Islet of Langerhans (tissue), 1 donor: ENCODE results near the gene EFCAB13.

Experiments used
- FAIRE-seq: peaks from one replicate; lab custom pipeline; 2011; peaks lifted over from hg19 to GRCh38; lab: Jason Lieb, UNC

Gene EFCAB13, protein sequence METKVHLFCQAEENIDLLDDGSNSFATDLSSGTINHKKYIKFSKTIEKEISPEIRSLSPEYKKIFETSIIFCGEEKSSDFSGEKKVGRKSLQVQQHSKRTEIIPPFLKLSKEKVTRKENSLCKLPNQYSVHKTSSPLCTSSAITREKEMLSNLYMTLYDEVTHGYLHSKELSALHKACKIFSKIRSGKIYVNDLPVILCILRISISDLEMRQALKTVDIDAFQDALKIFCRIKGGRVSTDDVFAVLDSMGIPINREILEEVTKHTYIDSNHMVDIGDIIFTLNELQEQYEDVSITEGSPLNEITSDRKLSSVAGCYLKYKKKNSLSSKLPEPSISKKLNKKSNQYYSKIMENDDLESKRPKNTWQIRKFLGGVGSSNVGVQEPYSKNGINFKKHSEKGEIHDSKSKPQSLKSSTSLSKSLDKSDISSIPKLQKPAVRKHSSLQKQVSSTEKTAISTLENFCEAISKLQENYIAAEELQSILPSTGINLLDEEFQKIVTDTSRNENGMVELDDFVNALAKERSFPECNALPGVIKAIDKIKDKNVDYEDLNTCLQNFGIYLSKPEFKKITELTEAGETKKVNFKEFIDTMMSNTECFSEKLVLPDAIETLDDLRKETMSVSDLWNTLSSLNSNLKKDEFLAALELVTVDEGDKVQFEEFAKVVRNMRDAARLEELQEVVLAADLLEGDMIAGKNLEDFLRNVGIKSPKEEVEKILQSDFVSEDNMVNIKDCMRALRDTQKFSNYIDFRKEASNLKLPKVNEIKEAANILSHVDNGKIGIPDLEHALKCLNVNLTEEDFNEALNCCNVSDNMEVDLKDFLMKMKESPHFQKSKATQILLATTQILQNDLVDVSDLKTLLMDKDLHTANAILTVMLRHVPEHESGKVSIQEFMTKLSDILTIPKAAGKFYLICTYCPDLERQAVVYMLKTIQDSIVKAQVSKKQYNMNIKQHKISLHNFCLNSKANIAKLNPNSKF

DNA sequence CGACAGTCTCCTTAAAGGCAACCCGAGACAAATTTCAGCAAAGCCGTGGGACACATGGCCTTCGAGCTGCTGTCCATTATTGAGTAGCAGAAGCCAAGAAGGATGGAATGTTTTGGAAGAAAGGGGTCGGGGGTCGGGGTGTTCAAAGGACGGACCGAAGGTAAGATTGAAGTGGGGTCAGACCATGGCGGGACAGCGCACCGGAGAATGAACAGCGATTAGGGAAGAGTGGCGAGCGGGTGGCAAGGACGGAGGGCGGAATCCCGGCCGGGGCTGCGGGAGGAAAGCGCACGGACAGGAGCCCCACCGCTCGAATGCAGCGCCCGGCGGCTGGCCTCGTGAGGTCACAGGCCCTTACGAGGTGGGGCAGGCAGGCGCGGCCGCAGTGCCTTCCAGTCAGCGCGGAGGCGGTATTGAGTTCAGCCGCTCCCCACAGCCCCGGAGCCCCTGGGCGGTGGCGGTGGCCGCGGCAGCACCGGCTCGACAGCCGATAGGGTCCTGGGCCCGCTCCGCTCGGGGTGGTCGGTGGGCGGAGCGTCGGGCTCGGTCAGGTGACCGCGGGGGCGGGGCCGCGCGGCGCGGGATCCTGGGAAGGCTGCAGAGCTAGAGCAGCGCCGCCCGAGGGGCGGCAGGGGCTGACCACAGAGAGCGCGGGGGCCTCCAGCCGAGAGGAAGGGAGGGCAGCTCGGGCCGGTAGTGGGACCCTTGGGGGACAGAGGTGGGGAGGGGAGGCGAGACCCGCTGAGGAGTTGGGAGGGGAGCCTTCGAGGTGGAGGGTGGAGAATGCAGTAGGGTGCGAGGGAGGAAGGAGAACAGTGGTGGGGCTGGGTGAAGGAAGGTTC lies at the start of gene EFCAB13:
EFCAB13 (plus strand) TSS at position 574 of the 842 bp plus-strand sequence. CDS start 4,399 bp downstream, outside the sequence.
- no peak for FAIRE-seq

DNA sequence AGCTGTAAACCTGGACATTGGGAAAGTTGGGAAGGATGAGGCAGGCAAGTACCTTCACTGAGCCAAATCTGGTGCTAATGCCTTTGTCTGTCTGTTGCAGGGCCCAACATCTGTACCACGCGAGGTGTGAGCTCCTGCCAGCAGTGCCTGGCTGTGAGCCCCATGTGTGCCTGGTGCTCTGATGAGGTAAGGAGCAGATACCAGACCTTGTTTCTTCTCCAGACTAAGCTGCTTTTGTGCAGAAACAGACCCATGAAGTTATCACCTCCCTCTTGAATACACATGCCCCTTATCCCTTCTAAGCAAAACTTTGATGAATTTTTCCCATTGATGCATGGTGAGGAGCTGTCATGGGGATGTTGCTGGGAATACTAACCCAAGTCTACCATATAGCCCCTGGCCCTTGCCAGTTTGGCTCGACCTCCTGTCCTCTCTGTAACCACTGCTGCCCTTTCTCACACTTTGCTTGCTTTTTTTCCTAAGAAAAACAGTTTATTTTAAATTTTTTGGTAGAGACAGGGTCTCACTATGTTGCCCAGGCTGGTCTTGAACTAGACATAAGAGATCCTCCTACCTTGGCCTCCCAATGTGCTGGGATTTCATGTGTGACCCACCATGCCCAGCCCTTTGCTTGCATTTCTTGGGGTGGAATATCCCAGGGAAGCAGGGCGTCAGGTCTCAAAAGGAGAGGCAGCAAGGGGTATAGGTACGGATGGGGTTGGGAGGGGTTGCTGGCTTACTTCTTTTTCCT lies 49.3 kb upstream of the EFCAB13 start:
- FAIRE-seq, result no peak

DNA sequence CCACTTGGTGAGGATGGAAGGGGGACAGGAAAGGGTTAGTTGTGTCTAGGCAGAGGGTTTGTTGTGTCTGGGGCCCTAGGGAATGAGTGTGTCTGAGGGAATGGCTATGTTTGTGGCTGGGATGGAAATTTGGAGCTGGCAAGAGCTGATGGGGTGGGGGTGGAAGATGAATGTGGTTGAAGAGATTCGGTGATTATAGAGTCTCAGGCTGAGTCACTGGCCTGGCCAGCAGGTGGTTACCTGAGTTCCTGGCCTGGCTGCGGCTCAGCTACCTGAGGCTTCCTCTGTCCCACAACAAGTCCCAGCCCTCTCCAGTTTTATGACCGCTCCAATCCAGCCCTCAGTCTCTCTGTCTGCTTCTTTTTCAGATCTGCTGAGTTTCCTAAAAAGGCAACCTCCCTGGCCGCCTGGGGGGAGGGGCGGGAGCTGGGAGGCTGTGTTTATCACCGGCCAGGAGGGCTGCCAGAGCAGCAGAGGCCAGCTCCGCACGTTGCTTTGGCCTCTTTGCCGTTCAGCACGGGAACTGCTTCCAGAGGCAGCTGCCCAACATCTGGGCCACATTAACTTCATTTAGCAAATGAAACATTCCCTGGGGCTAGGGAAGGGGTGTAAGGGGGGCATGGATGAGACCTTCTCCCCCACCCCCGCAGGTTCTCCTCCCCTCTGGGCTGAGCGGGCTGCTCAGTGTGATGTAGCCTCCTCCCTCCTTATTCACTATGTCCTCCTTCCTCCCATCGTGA lies 48.3 kb upstream of the EFCAB13 start:
- no peak for FAIRE-seq

DNA sequence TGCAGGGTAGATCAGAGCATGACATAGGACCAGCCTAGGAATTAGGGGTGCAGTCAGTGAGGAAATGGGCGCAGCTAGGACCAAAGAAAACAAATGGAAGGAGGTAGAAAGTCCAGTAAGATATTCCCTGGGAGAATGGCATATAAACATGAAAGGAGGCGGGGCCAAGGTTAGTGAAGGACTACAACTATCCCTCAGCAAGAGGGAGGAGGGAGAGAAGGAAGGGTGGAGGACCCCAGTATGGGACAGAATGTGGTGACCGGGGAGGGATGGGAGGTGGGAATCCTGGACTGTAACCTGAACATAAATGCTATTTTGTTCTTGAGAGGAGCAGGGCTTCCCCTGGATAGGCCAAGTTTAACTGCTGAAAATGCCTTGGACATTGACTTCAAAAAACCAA lies 47.3 kb upstream of the EFCAB13 start:
- no peak for FAIRE-seq

DNA sequence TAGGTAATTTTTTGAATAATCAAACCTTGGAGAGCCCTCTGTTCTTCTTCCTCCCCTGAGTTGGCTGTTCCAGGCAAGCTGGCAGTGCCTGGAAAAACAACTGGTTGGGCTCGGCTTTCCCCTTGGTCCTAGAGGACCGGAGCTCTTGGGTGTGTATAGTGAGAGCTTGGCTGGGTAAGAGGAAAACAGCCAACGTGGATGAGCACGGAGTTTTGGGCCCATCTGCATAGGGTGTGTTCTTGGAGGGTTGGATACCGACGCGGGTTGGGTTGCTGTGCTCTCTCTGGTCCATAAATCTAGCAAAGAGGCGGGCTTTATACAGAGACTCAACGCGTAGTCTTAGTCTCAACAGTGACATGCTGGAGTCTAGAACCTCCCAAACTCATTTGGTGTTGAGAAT lies 46.9 kb upstream of the EFCAB13 start:
- no peak for FAIRE-seq

DNA sequence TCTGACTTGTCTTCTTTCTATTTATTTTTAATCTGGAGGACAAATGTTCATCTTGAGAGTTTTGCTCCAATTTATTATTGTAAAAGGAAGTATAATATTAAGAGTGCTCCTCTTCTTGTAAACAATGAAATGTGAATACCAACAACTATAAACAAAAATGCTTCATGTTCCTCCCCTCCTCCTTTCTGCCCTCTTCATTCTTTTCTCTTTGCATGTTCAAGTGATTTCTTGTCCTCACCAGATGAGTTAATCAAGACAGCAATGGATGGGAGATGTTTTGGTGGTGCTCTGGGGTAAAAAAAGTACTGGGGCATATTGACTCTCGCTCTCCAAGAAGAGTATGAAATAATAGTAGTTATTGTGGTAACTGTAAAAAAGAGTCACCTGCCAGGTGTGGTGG lies 45.8 kb upstream of the EFCAB13 start:
- no peak for FAIRE-seq

DNA sequence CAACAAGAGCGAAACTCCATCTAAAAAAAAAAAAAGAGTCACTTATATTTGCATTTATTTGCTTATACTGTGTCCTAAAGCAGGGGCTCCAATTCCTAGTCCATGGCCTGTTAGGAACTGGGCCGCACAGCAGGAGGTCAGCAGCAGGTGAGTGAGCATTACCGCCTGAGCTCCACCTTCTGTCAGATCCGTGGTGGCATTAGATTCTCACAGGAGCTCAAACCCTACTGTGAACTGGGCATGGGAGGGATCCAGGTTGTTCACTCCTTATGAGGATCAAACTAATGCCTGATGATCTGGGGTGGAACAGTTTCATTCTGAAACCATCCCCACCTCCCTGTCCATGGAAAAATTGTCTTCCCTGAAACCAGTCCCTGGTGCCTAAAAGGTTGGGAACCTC lies 45.2 kb upstream of the EFCAB13 start:
- FAIRE-seq, result no peak

DNA sequence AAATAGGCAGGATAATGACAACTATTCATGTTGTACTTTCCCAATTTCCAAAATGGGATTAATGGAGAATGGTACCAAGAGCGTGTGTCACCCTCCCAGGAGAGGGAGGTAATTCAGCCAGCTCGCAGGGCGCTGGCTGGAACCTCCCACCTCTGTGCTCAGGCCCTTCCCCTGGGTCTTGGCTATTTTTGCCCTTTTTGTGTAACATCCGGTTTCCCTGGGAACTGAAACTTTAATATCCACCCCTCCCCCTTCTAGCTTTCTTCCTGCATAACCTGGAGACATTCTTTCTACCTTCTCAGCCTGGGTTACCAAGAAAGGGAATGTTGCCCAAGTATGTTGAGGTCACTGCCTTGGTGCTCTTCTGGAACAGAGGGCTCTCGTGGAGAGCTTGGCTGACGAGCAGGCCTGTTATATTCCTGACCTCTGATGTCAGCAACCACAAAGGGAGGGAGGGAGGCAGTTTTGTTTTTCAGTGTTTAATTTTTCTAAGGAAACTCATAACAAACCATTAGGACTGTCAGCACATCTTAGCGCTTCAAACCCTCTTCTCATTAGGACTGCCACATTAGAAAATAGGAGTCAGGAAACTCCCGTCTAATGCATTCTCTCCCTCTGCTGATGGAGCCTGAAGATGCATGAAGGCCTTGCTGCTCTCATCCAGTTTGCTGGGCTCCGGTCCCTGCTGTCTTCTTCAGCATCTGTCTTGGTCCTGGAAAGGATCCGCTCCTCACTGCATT lies 44.5 kb upstream of the EFCAB13 start:
- no peak for FAIRE-seq

DNA sequence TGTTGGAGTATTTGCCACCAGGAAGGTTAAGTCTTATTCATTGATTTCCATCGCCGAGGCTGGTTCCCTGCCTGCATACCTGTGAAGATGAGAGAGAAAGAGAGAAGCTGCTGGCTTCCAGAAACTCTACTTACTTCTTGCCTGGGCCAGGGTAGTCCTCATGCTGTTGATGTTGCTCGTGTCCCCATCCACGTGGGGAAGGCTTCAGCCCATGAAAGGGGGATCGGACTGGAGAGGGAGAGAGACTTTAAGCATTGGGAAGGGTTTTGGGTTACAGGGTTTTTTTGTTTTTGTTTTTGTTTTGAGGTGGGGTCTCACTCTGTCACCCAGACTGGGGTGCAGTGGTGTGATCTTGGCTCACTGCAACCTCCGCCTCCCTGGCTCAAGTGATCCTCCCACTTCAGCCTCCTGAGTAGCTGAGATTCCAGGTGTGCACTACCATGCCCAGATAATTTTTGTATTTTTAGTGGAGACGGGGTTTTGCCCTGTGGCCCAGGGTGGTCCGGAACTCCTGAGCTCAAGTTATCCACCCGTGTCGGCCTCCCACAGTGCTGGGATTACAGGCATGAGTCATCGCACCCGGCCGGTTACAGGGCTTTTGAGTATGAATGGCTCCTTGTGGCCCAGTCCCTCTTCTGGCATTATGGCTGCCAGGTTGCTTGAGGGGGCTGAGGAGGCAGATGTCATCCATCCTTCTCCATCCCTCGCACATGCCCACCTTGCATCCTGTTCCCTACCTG lies 43.5 kb upstream of the EFCAB13 start:
- no peak for FAIRE-seq

DNA sequence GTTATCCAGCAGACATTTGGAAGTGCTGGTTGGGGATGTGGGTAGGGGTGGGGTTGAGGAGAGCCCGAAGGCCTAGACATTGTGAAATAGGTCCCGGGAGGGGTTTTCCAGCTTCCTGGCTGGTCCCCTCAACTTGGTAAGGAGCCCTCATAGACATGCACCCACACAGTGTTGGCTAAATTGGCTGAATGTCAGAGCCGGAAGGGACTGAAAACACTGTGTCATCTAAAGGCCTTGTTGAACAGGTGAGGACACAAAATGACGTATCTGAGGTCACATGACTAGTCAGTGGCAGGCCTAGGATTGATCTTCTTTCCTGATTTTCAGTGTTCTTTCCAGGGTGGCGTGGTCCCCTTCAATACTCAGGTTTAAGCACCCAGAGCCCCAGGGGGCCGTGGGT lies 42.5 kb upstream of the EFCAB13 start:
- FAIRE-seq, result no peak

DNA sequence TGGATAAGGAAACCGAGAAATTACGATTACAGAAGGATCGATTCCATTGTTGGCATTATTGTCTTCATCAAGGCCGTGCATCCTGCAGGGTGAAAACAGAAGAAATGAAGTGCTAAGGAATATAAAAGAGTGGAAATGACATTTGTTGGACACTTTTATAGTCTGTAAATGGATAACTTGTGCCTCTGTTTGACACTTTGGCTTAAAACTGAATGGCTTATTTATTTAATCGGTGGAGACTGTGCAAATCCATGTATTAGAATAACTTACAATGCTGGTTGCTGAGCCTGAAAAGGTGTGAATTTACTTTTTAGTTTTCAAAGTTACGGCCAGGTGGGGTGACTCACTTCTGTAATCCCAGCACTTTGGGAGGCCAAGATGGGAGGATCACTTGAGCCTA lies 38.8 kb upstream of the EFCAB13 start:
- FAIRE-seq, result no peak

DNA sequence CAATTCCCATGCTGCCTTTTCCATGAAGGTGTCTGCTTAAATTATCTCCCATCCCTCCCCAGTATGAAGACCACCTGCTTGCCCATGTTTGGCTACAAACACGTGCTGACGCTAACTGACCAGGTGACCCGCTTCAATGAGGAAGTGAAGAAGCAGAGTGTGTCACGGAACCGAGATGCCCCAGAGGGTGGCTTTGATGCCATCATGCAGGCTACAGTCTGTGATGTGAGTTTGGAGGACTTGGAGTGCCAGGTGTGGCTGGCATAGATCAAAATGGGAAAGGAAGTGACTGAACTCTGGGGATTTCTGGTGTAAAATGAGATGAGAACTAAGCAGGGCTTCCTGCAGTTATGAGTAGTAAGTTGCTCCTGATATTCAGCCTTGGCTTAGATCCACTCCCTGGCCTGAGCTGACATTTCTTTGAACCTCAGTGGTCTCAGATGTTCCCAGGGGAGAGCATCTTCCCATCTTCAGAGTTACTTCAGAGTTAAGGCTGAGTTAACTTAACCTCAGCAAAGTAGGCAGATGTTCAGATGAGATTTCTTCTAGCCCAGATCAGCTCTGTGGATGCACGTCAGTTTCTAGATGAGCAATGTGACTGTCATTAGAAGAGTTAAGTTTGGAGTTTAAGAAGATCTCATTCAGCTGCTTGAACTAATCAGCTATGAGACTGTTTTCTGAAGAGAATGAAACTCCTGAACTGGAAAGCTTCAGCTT lies 37.4 kb upstream of the EFCAB13 start:
- no peak for FAIRE-seq

DNA sequence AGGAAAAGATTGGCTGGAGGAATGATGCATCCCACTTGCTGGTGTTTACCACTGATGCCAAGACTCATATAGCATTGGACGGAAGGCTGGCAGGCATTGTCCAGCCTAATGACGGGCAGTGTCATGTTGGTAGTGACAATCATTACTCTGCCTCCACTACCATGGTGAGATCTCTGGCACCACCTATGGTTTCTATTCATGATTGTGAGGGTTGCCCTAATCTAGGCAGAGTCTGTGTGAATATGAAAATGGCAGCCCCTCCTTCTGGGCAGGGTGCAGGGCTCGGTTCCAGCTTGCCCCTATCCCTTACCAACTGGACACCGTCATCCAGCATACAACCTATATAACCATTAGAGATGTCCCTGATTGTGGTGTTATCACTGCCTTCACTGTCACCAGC lies 36.7 kb upstream of the EFCAB13 start:
- no peak for FAIRE-seq

DNA sequence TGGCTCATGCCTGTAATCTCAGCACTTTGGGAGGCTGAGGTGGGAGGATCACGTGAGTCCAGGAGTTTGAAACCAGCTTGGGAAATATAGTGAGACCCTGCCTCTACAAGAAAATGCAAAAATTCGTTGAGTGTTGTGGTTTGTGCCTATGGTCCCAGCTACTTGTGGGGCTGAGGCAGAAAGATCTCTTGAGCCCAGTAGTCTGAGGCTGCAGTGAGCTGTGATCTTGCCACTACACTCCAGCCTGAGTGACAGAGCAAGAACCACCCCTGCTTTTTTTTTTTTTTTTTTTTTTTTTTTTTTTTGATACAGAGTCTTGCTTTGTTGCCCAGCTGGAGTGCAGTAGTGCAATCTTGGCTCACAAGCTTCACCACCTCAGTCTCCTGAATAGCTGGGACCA lies 36.1 kb upstream of the EFCAB13 start:
- FAIRE-seq, result no peak

DNA sequence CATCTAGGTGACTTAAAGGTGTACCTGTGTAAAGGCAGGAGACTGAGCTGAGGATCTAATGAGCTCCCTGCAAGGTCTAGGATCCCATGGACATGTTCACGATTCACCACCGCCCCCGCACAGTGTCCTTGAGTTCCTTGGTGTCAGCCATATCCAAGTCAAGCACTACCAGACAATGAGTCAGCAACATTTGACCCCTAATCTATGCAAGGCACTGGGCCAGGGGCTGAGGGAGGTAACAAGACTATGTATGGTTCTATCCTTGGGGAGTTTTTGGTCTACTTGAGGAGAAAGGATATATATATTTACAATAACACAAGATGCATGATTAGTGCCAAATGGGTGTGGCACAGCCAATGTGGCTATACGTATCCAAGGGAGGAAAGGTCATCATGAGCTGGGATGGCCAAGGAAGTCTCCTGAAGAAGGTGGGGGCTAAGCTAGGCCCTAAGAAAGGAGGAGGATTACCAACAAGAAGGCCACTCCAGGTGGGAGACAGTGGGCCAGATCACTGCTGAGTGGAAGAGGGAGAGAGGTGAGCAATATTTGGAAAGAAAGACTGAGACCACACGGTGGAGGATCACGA lies 35.1 kb upstream of the EFCAB13 start:
- FAIRE-seq, result no peak

DNA sequence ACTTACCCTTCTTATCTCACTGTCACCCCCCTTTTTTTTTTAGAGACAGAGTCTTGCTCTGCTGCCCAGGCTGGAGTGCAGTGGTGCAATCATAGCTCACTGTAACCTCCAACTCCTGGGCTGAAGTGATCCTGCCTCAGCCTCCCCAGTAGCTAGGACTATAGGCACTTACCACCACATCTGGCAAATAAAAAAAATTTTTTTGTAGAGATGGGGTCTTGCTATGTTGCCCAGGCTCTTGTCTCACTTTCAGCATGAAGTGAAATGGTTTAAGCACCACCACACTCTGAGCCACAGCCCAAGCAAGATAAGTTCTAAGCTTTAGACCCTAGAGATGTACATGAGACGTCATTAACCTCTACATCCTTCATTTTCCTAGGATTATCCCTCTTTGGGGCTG lies 34.5 kb upstream of the EFCAB13 start:
- no peak for FAIRE-seq

DNA sequence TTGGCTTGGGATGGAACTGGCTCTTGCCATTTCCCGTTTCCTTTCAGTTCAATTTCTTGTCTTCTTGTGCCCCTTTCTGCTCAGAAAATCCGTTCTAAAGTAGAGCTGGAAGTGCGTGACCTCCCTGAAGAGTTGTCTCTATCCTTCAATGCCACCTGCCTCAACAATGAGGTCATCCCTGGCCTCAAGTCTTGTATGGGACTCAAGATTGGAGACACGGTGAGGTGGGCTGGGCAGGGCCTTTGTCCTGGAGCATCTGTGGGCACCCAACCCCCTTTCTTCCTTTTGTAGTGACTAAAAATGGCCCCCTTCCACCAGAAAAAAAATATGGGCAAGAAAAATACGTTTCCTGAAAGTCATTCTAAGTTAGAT lies 32.9 kb upstream of the EFCAB13 start:
- FAIRE-seq, result no peak

DNA sequence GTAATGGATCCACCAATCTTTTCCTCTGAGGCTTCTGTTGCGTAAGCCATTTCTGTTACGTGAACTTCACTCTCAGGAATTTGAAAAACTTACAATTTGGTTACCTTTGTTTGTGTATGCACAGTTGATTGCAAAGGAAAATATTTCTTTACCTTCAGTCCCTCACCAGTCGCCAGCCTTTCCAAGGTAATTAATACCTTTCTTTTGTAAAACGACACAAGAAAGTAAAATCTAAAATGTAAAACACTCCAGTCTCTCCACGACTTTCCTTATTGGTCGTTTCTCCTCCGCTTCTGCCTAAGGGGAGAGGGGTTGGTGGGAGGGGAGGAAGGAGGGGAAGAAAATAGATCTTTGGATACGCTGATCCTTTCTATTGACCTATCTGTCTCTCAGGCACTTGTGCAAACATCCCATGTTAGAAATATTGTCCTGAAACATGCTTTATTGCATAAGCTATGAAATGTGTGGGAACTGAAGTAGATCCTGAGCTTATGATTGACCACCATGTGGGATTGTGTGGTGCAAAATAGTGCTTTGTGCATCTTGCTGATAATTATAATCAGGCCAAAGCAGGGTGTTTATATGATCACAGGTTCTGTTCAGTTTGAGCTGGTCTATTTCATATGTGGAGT lies 32.4 kb upstream of the EFCAB13 start:
- FAIRE-seq, result no peak
